ACC112 (cell line): Measurements from ENCODE around the gene ARVCF.

ENCODE experiments used
- H2AFZ ChIP-seq: fragments of 200-600 bp; sonication (generic); one replicate; pipeline ENCODE4 v1.6.0; 2017; ENCODE audit warnings: antibody characterized with exemption, low read length; ENCODE audit not compliant: unreplicated experiment
- H3K27ac ChIP-seq: fragments of 200-600 bp; sonication (generic); 2 replicates; pipeline ENCODE4 v1.5.1; 2014; ENCODE audit warnings: low read depth, mild to moderate bottlenecking, antibody characterized with exemption, low read length, moderate library complexity
- H3K27me3 ChIP-seq: fragments of 200-600 bp; sonication (generic); 2 replicates; pipeline ENCODE4 v1.6.1; 2014; ENCODE audit warnings: mild to moderate bottlenecking, antibody characterized with exemption, low read length, moderate library complexity, mixed read lengths; ENCODE audit not compliant: insufficient read depth
- H3K36me3 ChIP-seq: fragments of 200-600 bp; sonication (generic); 2 replicates; pipeline ENCODE4 v1.6.1; 2016; ENCODE audit warnings: mild to moderate bottlenecking, antibody characterized with exemption, low read length, moderate library complexity, mixed read lengths; ENCODE audit not compliant: insufficient read depth
- H3K4me1 ChIP-seq: fragments of 200-600 bp; sonication (generic); one replicate; pipeline ENCODE4 v1.6.1; 2016; ENCODE audit warnings: low read length, mixed read lengths; ENCODE audit not compliant: insufficient read depth, unreplicated experiment, control insufficient read depth
- H3K4me3 ChIP-seq: fragments of 200-600 bp; sonication (generic); 2 replicates; pipeline ENCODE4 v1.5.1; 2014; ENCODE audit warnings: mild to moderate bottlenecking, low read depth, low read length
- H3K79me2 ChIP-seq: fragments of 200-600 bp; sonication (generic); one replicate; pipeline ENCODE4 v1.6.0; 2016; ENCODE audit warnings: low read length; ENCODE audit not compliant: control insufficient read depth, unreplicated experiment, insufficient read depth

Gene ARVCF

DNA sequence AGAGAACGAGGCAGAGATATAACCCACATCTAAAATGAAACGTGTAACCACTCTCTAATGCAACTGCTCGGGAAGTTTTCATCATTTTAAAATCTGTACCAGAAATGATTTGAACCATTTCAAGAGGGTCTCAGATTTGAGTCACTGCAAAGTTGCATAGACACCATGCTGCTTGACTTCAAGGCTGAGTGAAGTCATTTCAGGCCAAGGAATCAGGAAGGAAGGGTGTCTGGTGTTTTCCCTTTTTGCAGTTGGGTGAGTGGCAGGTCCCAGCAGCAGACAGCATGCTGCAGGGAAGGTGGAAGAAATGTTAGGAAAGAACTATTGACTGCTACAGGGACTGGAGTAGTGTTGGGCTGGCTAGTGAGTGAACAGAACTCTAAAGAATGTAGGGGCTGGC is 20.8 kb upstream of the ARVCF start:
- Histone ChIP-seq H3K36me3 (no peaks in the 10 kb centered on the region), H3K79me2 (no peaks in the 10 kb centered on the region), H3K4me1 (no peaks in the 10 kb centered on the region), H3K4me3 (no peak overlapping the region), H3K27me3 (no peaks in the 10 kb centered on the region), H3K27ac (no peak overlapping the region), H2AFZ (no peak overlapping the region)

DNA sequence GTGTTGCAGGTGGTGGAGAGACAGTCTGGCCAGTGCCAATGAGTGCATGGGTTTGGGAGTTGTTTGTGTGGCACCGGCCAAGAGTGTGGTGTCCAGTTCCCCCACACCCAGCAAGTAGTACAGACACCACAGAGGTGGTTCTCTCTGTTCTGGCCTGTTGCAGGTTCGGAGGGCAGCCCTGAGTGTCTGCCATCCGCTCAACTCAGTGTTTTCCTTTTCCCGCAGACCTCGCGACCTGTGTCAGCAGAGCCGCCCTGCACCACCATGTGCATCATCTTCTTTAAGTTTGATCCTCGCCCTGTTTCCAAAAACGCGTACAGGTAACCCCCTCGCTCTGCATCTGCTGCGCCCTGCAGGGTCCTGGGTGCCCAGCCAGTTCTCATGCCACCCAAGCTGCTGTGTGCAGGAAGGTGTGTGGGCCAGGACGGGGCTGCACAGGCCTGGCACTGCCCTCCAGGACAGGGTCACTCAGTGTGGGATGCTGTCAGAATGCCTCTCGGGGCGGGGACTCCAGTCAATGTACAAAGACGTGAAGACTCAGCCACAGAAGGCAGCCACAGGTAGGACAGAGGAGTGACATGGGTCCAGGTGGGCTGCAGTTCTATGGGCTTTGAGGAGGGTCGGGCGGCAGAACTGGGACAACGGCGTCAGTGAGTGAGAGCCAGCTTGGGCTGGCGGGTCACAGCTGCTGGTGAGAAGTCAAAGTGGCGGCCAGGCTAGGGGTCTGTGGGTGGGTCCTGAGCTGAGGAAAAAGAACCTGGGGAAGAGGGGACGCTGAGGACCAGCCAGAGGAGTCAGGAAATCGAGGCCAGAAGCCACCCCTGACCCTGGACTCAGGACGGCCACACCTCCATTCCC is 20.1 kb upstream of the ARVCF start:
- no peaks in the 10 kb centered on the region for H3K27me3 ChIP-seq
- H3K79me2 ChIP-seq = no peaks in the 10 kb centered on the region
- H3K4me3 ChIP-seq = no peak overlapping the region
- no peak overlapping the region for H2AFZ ChIP-seq
- H3K27ac ChIP-seq = no peak overlapping the region
- H3K4me1 ChIP-seq = no peaks in the 10 kb centered on the region
- no peaks in the 10 kb centered on the region for H3K36me3 ChIP-seq

- H3K27me3 ChIP-seq = no peaks in the 10 kb centered on the region
- H2AFZ ChIP-seq = no peak overlapping the region
- H3K4me3 ChIP-seq = no peak overlapping the region
- no peaks in the 10 kb centered on the region for H3K4me1 ChIP-seq
- no peaks in the 10 kb centered on the region for H3K36me3 ChIP-seq
- no peaks in the 10 kb centered on the region for H3K79me2 ChIP-seq
- H3K27ac ChIP-seq = no peak overlapping the region
These were observed 19.5 kb upstream of the ARVCF start for GRCh38 chr22:20036084-20036482.

DNA sequence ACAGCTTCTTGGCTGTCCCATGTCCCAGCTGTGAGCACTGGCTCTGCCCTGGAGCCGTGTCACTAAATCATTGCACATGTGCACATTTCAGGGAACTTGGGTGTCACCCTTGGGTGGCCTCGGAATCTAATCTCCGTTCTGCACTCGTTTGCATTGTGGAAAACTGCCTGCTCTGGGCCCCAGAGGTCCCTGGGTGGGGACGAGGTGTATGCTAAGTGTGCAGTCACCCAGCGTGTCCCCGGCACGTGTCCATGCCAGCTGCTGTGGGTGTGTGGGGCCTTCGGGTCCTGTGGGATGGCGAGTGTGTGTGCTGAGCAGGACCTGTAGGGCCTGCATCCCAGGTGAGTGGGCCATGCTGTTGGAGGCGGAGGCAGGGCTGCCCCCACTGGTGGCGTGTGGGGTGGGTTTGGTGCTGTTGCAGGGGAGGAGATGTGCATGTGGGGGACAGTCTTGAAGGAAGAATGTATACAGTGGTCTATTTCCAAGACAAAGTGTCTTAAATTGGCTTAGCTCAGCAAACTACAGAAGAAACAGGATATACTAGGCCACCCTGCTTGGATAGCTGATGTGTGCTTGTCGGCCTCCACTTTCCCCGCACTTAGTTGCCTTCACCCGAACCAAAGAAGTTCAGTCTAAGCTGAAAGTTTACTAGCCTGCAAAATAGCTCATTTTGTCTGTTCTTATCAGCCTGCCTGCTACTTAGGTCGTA is 18.9 kb upstream of the ARVCF start:
- Histone ChIP-seq H3K4me3 (no peak overlapping the region), H2AFZ (no peak overlapping the region)

DNA sequence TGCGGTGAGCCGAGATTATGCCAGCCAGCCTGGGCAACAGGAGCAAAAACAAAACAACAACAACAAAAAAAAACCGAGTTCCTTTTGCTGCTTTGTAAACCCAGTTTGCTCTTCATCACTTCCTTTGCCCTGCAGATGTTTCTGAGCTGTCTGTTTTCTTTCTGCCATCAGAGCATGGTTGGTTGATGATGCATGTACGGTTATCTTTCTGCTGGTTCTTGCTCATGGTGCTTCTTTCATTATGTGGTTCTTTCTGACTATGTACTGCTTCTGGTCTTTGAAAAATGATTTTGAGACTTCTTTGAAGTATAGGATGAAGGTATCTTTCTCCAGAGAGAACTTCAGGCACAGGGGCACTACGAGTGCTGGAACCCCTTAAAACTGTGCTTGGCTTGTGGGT is 17.5 kb upstream of the ARVCF start:
- H3K4me3 ChIP-seq = no peak overlapping the region
- no peak overlapping the region for H3K27ac ChIP-seq
- no peak overlapping the region for H2AFZ ChIP-seq
- H3K79me2 ChIP-seq = no peaks in the 10 kb centered on the region
- no peaks in the 10 kb centered on the region for H3K4me1 ChIP-seq
- no peaks in the 10 kb centered on the region for H3K36me3 ChIP-seq
- no peaks in the 10 kb centered on the region for H3K27me3 ChIP-seq

More for the DNA sequence above, 18.9 kb upstream of the ARVCF start:
- Histone ChIP-seq H3K27me3 (no peaks in the 10 kb centered on the region), H3K4me1 (no peaks in the 10 kb centered on the region), H3K27ac (no peak overlapping the region), H3K36me3 (no peaks in the 10 kb centered on the region), H3K79me2 (no peaks in the 10 kb centered on the region)

GRCh38 chr22:20033045-20033706 is 16.6 kb upstream of the ARVCF start:
- no peaks in the 10 kb centered on the region for H3K4me1 ChIP-seq
- H3K79me2 ChIP-seq = peaks cover 2% of the 10 kb centered on the region
- no peak overlapping the region for H3K27ac ChIP-seq
- H3K36me3 ChIP-seq = no peaks in the 10 kb centered on the region
- no peak overlapping the region for H3K4me3 ChIP-seq
- no peak overlapping the region for H2AFZ ChIP-seq
- H3K27me3 ChIP-seq = no peaks in the 10 kb centered on the region

- H2AFZ ChIP-seq = no peak overlapping the region
- peaks cover 2% of the 10 kb centered on the region for H3K79me2 ChIP-seq
- H3K4me1 ChIP-seq = no peaks in the 10 kb centered on the region
- H3K27me3 ChIP-seq = no peaks in the 10 kb centered on the region
- no peak overlapping the region for H3K4me3 ChIP-seq
- H3K36me3 ChIP-seq = no peaks in the 10 kb centered on the region
- H3K27ac ChIP-seq = no peak overlapping the region
These were observed 15.9 kb upstream of the ARVCF start for GRCh38 chr22:20032407-20032991.

GRCh38 chr22:20031732-20032406 is 15.2 kb upstream of the ARVCF start:
- Histone ChIP-seq H3K27ac (no peak overlapping the region), H3K36me3 (no peaks in the 10 kb centered on the region), H2AFZ (no peak overlapping the region), H3K27me3 (no peaks in the 10 kb centered on the region), H3K4me1 (no peaks in the 10 kb centered on the region), H3K4me3 (no peak overlapping the region), H3K79me2 (peaks cover 2% of the 10 kb centered on the region)

- H3K36me3 ChIP-seq = no peaks in the 10 kb centered on the region
- H3K79me2 ChIP-seq = peaks cover 3% of the 10 kb centered on the region
- H3K27me3 ChIP-seq = no peaks in the 10 kb centered on the region
- no peak overlapping the region for H3K4me3 ChIP-seq
- H2AFZ ChIP-seq = no peak overlapping the region
- H3K27ac ChIP-seq = no peak overlapping the region
- H3K4me1 ChIP-seq = no peaks in the 10 kb centered on the region
These were observed 13.1 kb upstream of the ARVCF start for GRCh38 chr22:20029550-20030225.
